Middle frontal gyrus (tissue), 1 donor: ENCODE data around the gene IQCE.

Experiments used
- DNase-seq: peaks from one replicate; pipeline ENCODE4 v3.0.0-alpha.2; 2015; ENCODE audit warnings: low spot score; ENCODE audit errors: extremely low spot score

IQCE gene

GRCh38 chr7:2644220-2644561 lies 85.4 kb downstream of the IQCE start:
- DNase-seq: no peak

- no peak for DNase-seq
These were observed 85.9 kb downstream of the IQCE start for GRCh38 chr7:2644562-2645273.

- no peak for DNase-seq
These were observed 86.6 kb downstream of the IQCE start for GRCh38 chr7:2645274-2645868.

GRCh38 chr7:2646336-2646679 lies 87.5 kb downstream of the IQCE start:
- DNase-seq: no peak

GRCh38 chr7:2646680-2647571 lies 88.1 kb downstream of the IQCE start:
- DNase-seq: no peak

GRCh38 chr7:2647594-2648172 lies 88.9 kb downstream of the IQCE start:
- no peak for DNase-seq

- no peak for DNase-seq
These were observed 90.5 kb downstream of the IQCE start for GRCh38 chr7:2649139-2649838.

- no peak for DNase-seq
These were observed 91.2 kb downstream of the IQCE start for GRCh38 chr7:2649991-2650390.

GRCh38 chr7:2650451-2650850 lies 91.7 kb downstream of the IQCE start:
- DNase-seq: no peak

- DNase-seq: no peak
These were observed 92.6 kb downstream of the IQCE start for GRCh38 chr7:2651336-2651735.

GRCh38 chr7:2651847-2652735 lies 93.3 kb downstream of the IQCE start:
- no peak for DNase-seq

GRCh38 chr7:2652736-2653060 lies 93.9 kb downstream of the IQCE start:
- no peak for DNase-seq

- DNase-seq: no peak
These were observed 95.3 kb downstream of the IQCE start for GRCh38 chr7:2654059-2654458.

- DNase-seq: no peak
These were observed 97.3 kb downstream of the IQCE start for GRCh38 chr7:2655870-2656614.

GRCh38 chr7:2657208-2657607 lies 98.4 kb downstream of the IQCE start:
- DNase-seq: no peak

GRCh38 chr7:2657920-2658671 lies 99.3 kb downstream of the IQCE start:
- DNase-seq: no peak

- no peak for DNase-seq
These were observed 100.2 kb downstream of the IQCE start for GRCh38 chr7:2658941-2659340.

GRCh38 chr7:2659556-2660358 lies 101.0 kb downstream of the IQCE start:
- DNase-seq: no peak
